Inflammatory macrophage treated with lipopolysaccharide for 1 hour (primary cell): Measurements from ENCODE around the gene EMILIN3.
"Not testable (repeated sequence)": the region's sequence is repeated elsewhere in the genome, so short reads cannot be mapped to it uniquely, and the experiment has no call there.

Source experiments
- DNase-seq, 2 donors: peaks; one replicate each; pipeline ENCODE4 v3.0.0-alpha.2; 2020 to 2022

Gene EMILIN3

GRCh38 chr20:41314386-41314785 is 52.2 kb downstream of the EMILIN3 start:
- no peak for DNase-seq

- DNase-seq, result not testable (repeated sequence)
These were observed 54.6 kb downstream of the EMILIN3 start for GRCh38 chr20:41312009-41312408.
